B cell (primary cell): ENCODE measurements around the gene PDZD2. TPM values are rescaled to one million over a fixed set of nuclear protein-coding genes. Genes with fewer than 3 reads are reported as not detected.

Source experiments
- ATAC-seq: fragments of 200-7000 bp; cut with Tn5 transposase; one replicate; pipeline ENCODE4 v1.10.0; 2021; ENCODE audit warnings: low read depth, mild to moderate bottlenecking, moderate number of reproducible peaks, moderate library complexity
- CTCF ChIA-PET: fragments of 350-600 bp; sonication (Branson Sonifier 250); formaldehyde crosslinking; loops from one replicate; lab custom pipeline; 2021; ENCODE audit warnings: antibody characterized with exemption, inconsistent platforms; lab: Charles Lee
- POLR2A ChIA-PET: fragments of 350-600 bp; sonication (Branson Sonifier 250); formaldehyde crosslinking; loops from one replicate; lab custom pipeline; 2021; ENCODE audit warnings: antibody characterized with exemption; lab: Charles Lee
- DNase-seq: peaks from one replicate; pipeline ENCODE4 v3.0.0; 2013
- H2AFZ ChIP-seq: 2 replicates; pipeline ENCODE4 v1.6.1; 2012; ENCODE audit warnings: mild to moderate bottlenecking, low read depth, low read length; ENCODE audit not compliant: insufficient read depth, poor library complexity, severe bottlenecking
- H3K27ac ChIP-seq, 2 donors: 1 replicate in 1 of 2; 2 replicates in 1 of 2; pipeline ENCODE4 v1.5.1; 2012 to 2013; ENCODE audit warnings: low read length in 2 of 2, mild to moderate bottlenecking in 2 of 2, moderate library complexity in 1 of 2
- H3K27me3 ChIP-seq, 4 experiments: fragments of 200-600 bp in 1 of 4; sonication (generic) in 1 of 4; replicated peaks in 1 of 4; 1 replicate in 2 of 4; 2 replicates in 2 of 4; pipeline versions ENCODE4 v1.6.1 to v1.7.0; 2013 to 2016; ENCODE audit warnings: low read length in 3 of 4, mild to moderate bottlenecking in 2 of 4, mixed read lengths in 1 of 4, moderate library complexity in 1 of 4; ENCODE audit not compliant: insufficient read depth in 4 of 4, control insufficient read depth in 3 of 4; ENCODE audit errors: control extremely low read depth in 1 of 4
- H3K36me3 ChIP-seq, 2 experiments: replicated peaks in 1 of 2; 1 replicate in 1 of 2; 2 replicates in 1 of 2; pipeline versions ENCODE4 v1.6.1 to v1.7.1; 2013; ENCODE audit warnings: low read length in 1 of 2; ENCODE audit not compliant: insufficient read depth in 2 of 2, control insufficient read depth in 1 of 2; ENCODE audit errors: control extremely low read depth in 1 of 2, extremely low read depth in 1 of 2
- H3K4me1 ChIP-seq, 2 donors: fragments of 200-600 bp in 1 of 2; sonication (generic) in 1 of 2; 1 replicate in 1 of 2; 2 replicates in 1 of 2; pipeline versions ENCODE4 v1.5.1 to v1.6.1; 2013 to 2017; ENCODE audit warnings: low read length in 2 of 2; ENCODE audit not compliant: control insufficient read depth in 2 of 2, insufficient read depth in 2 of 2
- H3K4me2 ChIP-seq: replicated peaks from 2 replicates; pipeline ENCODE3; 2012; ENCODE audit warnings: mild to moderate bottlenecking, low read depth, low read length; ENCODE audit not compliant: poor library complexity, severe bottlenecking
- H3K4me3 ChIP-seq, 5 experiments: fragments of 200-600 bp in 1 of 5; sonication (generic) in 1 of 5; 1 replicate in 3 of 5; 2 replicates in 2 of 5; pipeline versions ENCODE4 v1.5.1 to v1.7.0; 2011 to 2016; ENCODE audit warnings: low read length in 4 of 5, mild to moderate bottlenecking in 4 of 5, low read depth in 2 of 5, control low read depth in 1 of 5, moderate library complexity in 1 of 5; ENCODE audit not compliant: insufficient read depth in 1 of 5; ENCODE audit errors: control extremely low read depth in 1 of 5, extremely low read depth in 1 of 5
- H3K79me2 ChIP-seq: fragments of 200-600 bp; sonication (generic); one replicate; pipeline ENCODE4 v1.6.0; 2016; ENCODE audit warnings: low read length; ENCODE audit not compliant: control insufficient read depth, insufficient read depth
- H3K9ac ChIP-seq: fragments of 200-600 bp; sonication (generic); 2 replicates; pipeline ENCODE4 v1.6.1; 2017; ENCODE audit warnings: mild to moderate bottlenecking, low read length, moderate library complexity
- H3K9me3 ChIP-seq, 3 donors: one replicate each; pipeline versions ENCODE4 v1.6.1 to v1.7.1; 2013; ENCODE audit warnings: low read length in 2 of 3; ENCODE audit not compliant: control insufficient read depth in 2 of 3, insufficient read depth in 1 of 3; ENCODE audit errors: control extremely low read depth in 1 of 3
- H4K20me1 ChIP-seq: 2 replicates; pipeline ENCODE4 v1.6.0; 2012; ENCODE audit warnings: mild to moderate bottlenecking, low read length; ENCODE audit not compliant: insufficient read depth, control insufficient read depth, poor library complexity, severe bottlenecking
- H3K27ac Mint-ChIP-seq: one replicate; pipeline ENCODE4 v1.8.0; 2021; ENCODE audit warnings: mixed read lengths
- H3K27me3 Mint-ChIP-seq: one replicate; pipeline ENCODE4 v1.8.0; 2021; ENCODE audit warnings: mixed read lengths
- H3K4me1 Mint-ChIP-seq: one replicate; pipeline ENCODE4 v1.8.0; 2021; ENCODE audit warnings: mixed read lengths
- H3K4me3 Mint-ChIP-seq: one replicate; pipeline ENCODE4 v1.8.0; 2021; ENCODE audit warnings: mixed read lengths
- H3K9me3 Mint-ChIP-seq: one replicate; pipeline ENCODE4 v1.8.0; 2022; ENCODE audit warnings: mixed read lengths; ENCODE audit not compliant: insufficient read depth
- CTCF ChIP-seq: fragments of 200-600 bp; IDR thresholded peaks from one replicate; pipeline ENCODE4 v1.8.0; 2022; ENCODE audit warnings: antibody characterized with exemption, mild to moderate bottlenecking
- EZH2 ChIP-seq: IDR thresholded peaks from 2 replicates; pipeline ENCODE4 v1.6.1; 2012; ENCODE audit warnings: borderline replicate concordance, low read depth, mild to moderate bottlenecking, moderate library complexity, low read length; ENCODE audit not compliant: insufficient read depth, poor library complexity, severe bottlenecking
- WGBS: methylation state at CpG from one replicate; pipeline ENCODE4 v1.1.5; 2013; ENCODE audit warnings: missing lambda C conversion rate; ENCODE audit not compliant: insufficient coverage; 5-methylcytosine and 5-hydroxymethylcytosine counted together
- intact Hi-C: fragments of 100-400 bp; cut with micrococcal nuclease; formaldehyde crosslinking; loops from one replicate; pipeline ENCODE4 v1.10.0; 2022
- polyA plus RNA-seq: library from polyadenylated mRNA; depleted of rRNA; stranded (reverse); fragments of >200 nt; gene quantifications from 2 replicates; pipeline ENCODE4 v1.2.3, GENCODE V29; 2012
- total RNA-seq, 2 donors: library from RNA; stranded (reverse); fragments of 120-200 nt in 1 of 2; gene quantifications; 1 replicate in 1 of 2; 2 replicates in 1 of 2; pipeline versions ENCODE4 v1.2.3 to v1.2.4, GENCODE V29; 2013 to 2022

Gene PDZD2
- total and polyA plus RNA-seq, 2 donors (not counting 1 experiment from before 2014, with no cell fraction given) = not detected

- Histone ChIP-seq H3K79me2 (no peaks in the 10 kb centered on the region), H3K4me2 (no peak overlapping the region), H3K27ac (no peak overlapping the region), H2AFZ (no peak overlapping the region), H3K27me3 (no peaks in the 10 kb centered on the region), H3K4me3 (no peak overlapping the region), H3K9me3 (peaks cover 0 to 3% (median 0%) of the 10 kb centered on the region in 3 donors), H4K20me1 (no peaks in the 10 kb centered on the region), H3K9ac (no peak overlapping the region), H3K36me3 (no peaks in the 10 kb centered on the region), H3K4me1 (no peaks in the 10 kb centered on the region)
- no peak overlapping the region for H3K27ac Mint-ChIP-seq
- no peaks in the 10 kb centered on the region for H3K9me3 Mint-ChIP-seq
- CTCF ChIA-PET = no interaction called here
- intact Hi-C loops = no loop called here
- ATAC-seq (no peak), DNase-seq (no peak)
- TF ChIP-seq CTCF (no peak), EZH2 (no peak)
- H3K27me3 Mint-ChIP-seq = no peaks in the 10 kb centered on the region
- 99% methylated on average over 11 of the region's 11 CpGs for WGBS
- no peak overlapping the region for H3K4me3 Mint-ChIP-seq
- H3K4me1 Mint-ChIP-seq = no peaks in the 10 kb centered on the region
- POLR2A ChIA-PET = no interaction called here
Observed at GRCh38 chr5:32000731-32001130, 361.8 kb downstream of the PDZD2 start.

GRCh38 chr5:32001284-32001683 lies 362.4 kb downstream of the PDZD2 start:
- POLR2A ChIA-PET = no interaction called here
- intact Hi-C loops = no loop called here

More at GRCh38 chr5:32001284-32001683, 362.4 kb downstream of the PDZD2 start:
- Histone ChIP-seq H2AFZ (no peak overlapping the region), H3K27ac (no peak overlapping the region), H3K36me3 (no peaks in the 10 kb centered on the region), H3K4me2 (no peak overlapping the region), H3K9ac (no peak overlapping the region), H3K9me3 (peaks cover 0 to 3% (median 0%) of the 10 kb centered on the region in 3 donors), H3K4me3 (no peak overlapping the region), H4K20me1 (no peaks in the 10 kb centered on the region), H3K79me2 (no peaks in the 10 kb centered on the region), H3K4me1 (no peaks in the 10 kb centered on the region), H3K27me3 (no peaks in the 10 kb centered on the region)
- CTCF ChIA-PET = no interaction called here
- TF ChIP-seq CTCF (no peak), EZH2 (no peak)
- Mint-ChIP-seq H3K27ac (no peak overlapping the region), H3K27me3 (no peaks in the 10 kb centered on the region), H3K9me3 (no peaks in the 10 kb centered on the region), H3K4me3 (no peak overlapping the region), H3K4me1 (no peaks in the 10 kb centered on the region)
- no peak for DNase-seq
- no peak for ATAC-seq
- WGBS = 90% methylated on average over 8 of the region's 11 CpGs
